Neuronal stem cell (in vitro differentiated cells): ENCODE data around the gene CCND3.
A peak's percentile ranks its signal among the peaks of the same experiment; 100 is the strongest.

Experiments
- DNase-seq: peaks from one replicate; pipeline ENCODE4 v3.0.0-alpha.2; 2013; ENCODE audit warnings: low spot score
- H2AFZ ChIP-seq: one replicate; pipeline ENCODE4 v1.6.1; 2013; ENCODE audit warnings: mild to moderate bottlenecking, low read length, inconsistent platforms
- H2AK5ac ChIP-seq: 2 replicates; pipeline ENCODE4 v1.6.1; 2013; ENCODE audit warnings: low read depth, mild to moderate bottlenecking, inconsistent platforms, low read length, moderate library complexity, mixed read lengths
- H2BK120ac ChIP-seq: 2 replicates; pipeline ENCODE4 v1.6.1; 2013; ENCODE audit warnings: low read depth, mild to moderate bottlenecking, inconsistent platforms, low read length, moderate library complexity, mixed read lengths
- H2BK12ac ChIP-seq: one replicate; pipeline ENCODE4 v1.6.1; 2013; ENCODE audit warnings: low read length, inconsistent platforms
- H2BK15ac ChIP-seq: 2 replicates; pipeline ENCODE4 v1.6.1; 2013; ENCODE audit warnings: mild to moderate bottlenecking, low read length, inconsistent platforms, mixed read lengths
- H2BK5ac ChIP-seq: one replicate; pipeline ENCODE4 v1.6.1; 2013; ENCODE audit warnings: inconsistent platforms, mild to moderate bottlenecking, low read length, moderate library complexity
- H3K14ac ChIP-seq: one replicate; pipeline ENCODE4 v1.6.1; 2013; ENCODE audit warnings: low read length, inconsistent platforms
- H3K18ac ChIP-seq: 2 replicates; pipeline ENCODE4 v1.6.1; 2013; ENCODE audit warnings: low read length, inconsistent platforms
- H3K23ac ChIP-seq: 2 replicates; pipeline ENCODE4 v1.6.1; 2013; ENCODE audit warnings: low read depth, mild to moderate bottlenecking, mixed read lengths, low read length, inconsistent platforms; ENCODE audit not compliant: poor library complexity
- H3K27ac ChIP-seq: replicated peaks from 3 replicates; pipeline ENCODE4 v1.5.1; 2013; ENCODE audit warnings: low read length, inconsistent platforms
- H3K27me3 ChIP-seq, 3 experiments: 2 replicates each; pipeline ENCODE4 v1.6.1; 2013; ENCODE audit warnings: low read length in 3 of 3, mild to moderate bottlenecking in 2 of 3, inconsistent platforms in 1 of 3, low read depth in 1 of 3, mixed read lengths in 1 of 3, moderate library complexity in 1 of 3; ENCODE audit not compliant: control insufficient read depth in 3 of 3, insufficient read depth in 3 of 3
- H3K36me3 ChIP-seq, 2 donors: replicated peaks in 1 of 2; 2 replicates each; pipeline ENCODE4 v1.6.1; 2013; ENCODE audit warnings: low read length in 2 of 2; ENCODE audit not compliant: control insufficient read depth in 2 of 2, insufficient read depth in 2 of 2
- H3K4ac ChIP-seq: 2 replicates; pipeline ENCODE4 v1.6.1; 2013; ENCODE audit warnings: inconsistent platforms, mild to moderate bottlenecking, low read length, moderate library complexity
- H3K4me1 ChIP-seq, 2 donors: 1 replicate in 1 of 2; 2 replicates in 1 of 2; pipeline ENCODE4 v1.6.1; 2013; ENCODE audit warnings: low read length in 2 of 2, low read depth in 1 of 2; ENCODE audit not compliant: control insufficient read depth in 2 of 2, insufficient read depth in 1 of 2
- H3K4me2 ChIP-seq: one replicate; pipeline ENCODE4 v1.6.1; 2013; ENCODE audit warnings: mild to moderate bottlenecking, low read length, inconsistent platforms; ENCODE audit not compliant: insufficient read depth, poor library complexity, severe bottlenecking
- H3K4me3 ChIP-seq, 2 donors: 2 replicates each; pipeline ENCODE4 v1.5.1; 2013; ENCODE audit warnings: low read length in 2 of 2, mild to moderate bottlenecking in 2 of 2, inconsistent platforms in 1 of 2, moderate library complexity in 1 of 2
- H3K79me1 ChIP-seq: one replicate; pipeline ENCODE4 v1.6.1; 2013; ENCODE audit warnings: low read depth, mild to moderate bottlenecking, inconsistent platforms, low read length, moderate library complexity
- H3K9ac ChIP-seq: one replicate; pipeline ENCODE4 v1.6.1; 2013; ENCODE audit warnings: mild to moderate bottlenecking, low read depth, low read length, inconsistent platforms; ENCODE audit not compliant: poor library complexity
- H3K9me3 ChIP-seq, 2 donors: replicated peaks in 1 of 2; 2 replicates each; pipeline versions ENCODE3 to v1.6.1; 2013; ENCODE audit warnings: low read length in 2 of 2, mild to moderate bottlenecking in 2 of 2, inconsistent platforms in 1 of 2, low read depth in 1 of 2, mixed read lengths in 1 of 2, moderate library complexity in 1 of 2; ENCODE audit not compliant: control insufficient read depth in 2 of 2, insufficient read depth in 1 of 2
- H4K8ac ChIP-seq: one replicate; pipeline ENCODE4 v1.6.1; 2013; ENCODE audit warnings: low read depth, mild to moderate bottlenecking, inconsistent platforms, low read length, moderate library complexity
- H4K91ac ChIP-seq: one replicate; pipeline ENCODE4 v1.6.1; 2013; ENCODE audit warnings: low read length, low read depth, mild to moderate bottlenecking, inconsistent platforms; ENCODE audit not compliant: poor library complexity
- WGBS, 2 donors: extraction: QIAGEN DNeasy Blood & Tissue Kit; methylation state at CpG; one replicate each; pipeline ENCODE4 v1.1.7; 2013; ENCODE audit warnings: missing lambda C conversion rate in 2 of 2, mixed read lengths in 1 of 2; ENCODE audit not compliant: insufficient read length in 2 of 2, insufficient replicate concordance in 1 of 2; ENCODE audit errors: extremely low coverage in 2 of 2; 5-methylcytosine and 5-hydroxymethylcytosine counted together

The CCND3 gene

GRCh38 chr6:41938590-41939175, 2.9 kb downstream of the CCND3 start:
- no peak overlapping the region for H3K4me2 ChIP-seq
- H4K8ac ChIP-seq = no peak overlapping the region
- H3K4ac ChIP-seq = no peak overlapping the region
- no peak overlapping the region for H3K27ac ChIP-seq
- H2AK5ac ChIP-seq = no peak overlapping the region
- H3K9ac ChIP-seq = no peak overlapping the region
- H4K91ac ChIP-seq = no peak overlapping the region
- H3K27me3 ChIP-seq = no peaks in the 10 kb centered on the region
- H3K9me3 ChIP-seq = no peaks in the 10 kb centered on the region
- no peak overlapping the region for H2BK120ac ChIP-seq
- no peak overlapping the region for H2BK15ac ChIP-seq
- H2BK5ac ChIP-seq = no peak overlapping the region
- DNase-seq = no peak
- no CpG with 5 or more reads among the region's 5 CpGs for WGBS, 2 donors
- H3K79me1 ChIP-seq = peaks cover 6% of the 10 kb centered on the region
- peaks cover 18 to 48% of the 10 kb centered on the region in 2 donors for H3K36me3 ChIP-seq
- no peak overlapping the region for H3K4me3 ChIP-seq
- H3K4me1 ChIP-seq = peaks cover 18 to 21% of the 10 kb centered on the region in 2 donors
- H2BK12ac ChIP-seq = no peak overlapping the region
- no peak overlapping the region for H3K14ac ChIP-seq
- no peak overlapping the region for H3K18ac ChIP-seq
- no peak overlapping the region for H2AFZ ChIP-seq
- peak overlapping the region; percentile 51 for H3K23ac ChIP-seq

- Histone ChIP-seq H3K9me3 (no peaks in the 10 kb centered on the region), H2BK15ac (no peak overlapping the region), H3K9ac (no peak overlapping the region), H3K14ac (no peak overlapping the region), H3K18ac (no peak overlapping the region), H3K36me3 (peaks cover 20 to 54% of the 10 kb centered on the region in 2 donors), H3K4me1 (peaks cover 18 to 21% of the 10 kb centered on the region in 2 donors), H2BK120ac (no peak overlapping the region), H3K4ac (no peak overlapping the region), H3K23ac (no peak overlapping the region), H2BK12ac (no peak overlapping the region), H3K4me3 (no peak overlapping the region), H3K79me1 (peaks cover 6% of the 10 kb centered on the region), H2BK5ac (no peak overlapping the region), H3K4me2 (no peak overlapping the region), H3K27ac (no peak overlapping the region), H4K91ac (no peak overlapping the region), H3K27me3 (no peaks in the 10 kb centered on the region), H4K8ac (no peak overlapping the region), H2AFZ (no peak overlapping the region), H2AK5ac (peak overlapping the region; percentile 7)
- WGBS, 2 donors = no CpG with 5 or more reads among the region's 4 CpGs
- DNase-seq = no peak
Observed at GRCh38 chr6:41937861-41938574, 3.6 kb downstream of the CCND3 start.

- no peak overlapping the region for H4K91ac ChIP-seq
- no peak overlapping the region for H3K4ac ChIP-seq
- no peak overlapping the region for H2BK12ac ChIP-seq
- peaks cover 18 to 21% of the 10 kb centered on the region in 2 donors for H3K4me1 ChIP-seq
- H2AFZ ChIP-seq = no peak overlapping the region
- no peak overlapping the region for H3K18ac ChIP-seq
- no peak overlapping the region for H2BK15ac ChIP-seq
- H3K27me3 ChIP-seq = no peaks in the 10 kb centered on the region
- no peak overlapping the region for H3K14ac ChIP-seq
- H3K23ac ChIP-seq = no peak overlapping the region
- H2AK5ac ChIP-seq = no peak overlapping the region
- H3K9me3 ChIP-seq = no peaks in the 10 kb centered on the region
- no CpG with 5 or more reads among the region's 2 CpGs for WGBS, 2 donors
- no peak overlapping the region for H3K4me3 ChIP-seq
- H3K4me2 ChIP-seq = no peak overlapping the region
- H3K79me1 ChIP-seq = peaks cover 6% of the 10 kb centered on the region
- no peak overlapping the region for H3K27ac ChIP-seq
- no peak overlapping the region for H4K8ac ChIP-seq
- no peak overlapping the region for H2BK5ac ChIP-seq
- peaks cover 26 to 60% of the 10 kb centered on the region in 2 donors for H3K36me3 ChIP-seq
- no peak overlapping the region for H3K9ac ChIP-seq
- DNase-seq = no peak
- no peak overlapping the region for H2BK120ac ChIP-seq
Observed at GRCh38 chr6:41937472-41937860, 4.1 kb downstream of the CCND3 start.

GRCh38 chr6:41936073-41936837, 5.4 kb downstream of the CCND3 start:
- H3K23ac ChIP-seq = no peak overlapping the region
- peak overlapping the region; percentile 13 for H3K27ac ChIP-seq
- WGBS, 2 donors = no CpG with 5 or more reads among the region's 10 CpGs
- no peak overlapping the region for H2AFZ ChIP-seq
- H3K4me3 ChIP-seq = no peak overlapping the region
- no peak overlapping the region for H4K8ac ChIP-seq
- peaks cover 38 to 72% of the 10 kb centered on the region in 2 donors for H3K36me3 ChIP-seq
- DNase-seq = peak; percentile 70
- no peak overlapping the region for H2AK5ac ChIP-seq
- H2BK15ac ChIP-seq = no peak overlapping the region
- no peak overlapping the region for H2BK12ac ChIP-seq
- H3K4me2 ChIP-seq = no peak overlapping the region
- H3K79me1 ChIP-seq = peaks cover 3% of the 10 kb centered on the region
- no peaks in the 10 kb centered on the region for H3K27me3 ChIP-seq
- no peak overlapping the region for H2BK120ac ChIP-seq
- peak overlapping the region; percentile 23 for H3K18ac ChIP-seq
- peak overlapping the region; percentile 56 for H2BK5ac ChIP-seq
- peaks cover 18 to 19% of the 10 kb centered on the region in 2 donors for H3K4me1 ChIP-seq
- no peak overlapping the region for H3K14ac ChIP-seq
- H3K9me3 ChIP-seq = no peaks in the 10 kb centered on the region
- H4K91ac ChIP-seq = no peak overlapping the region
- H3K9ac ChIP-seq = peak overlapping the region; percentile 68
- H3K4ac ChIP-seq = no peak overlapping the region
